Naive thymus-derived CD8-positive, alpha-beta T cell (primary cell): Measurements from ENCODE around the gene HBA1. TPM values are rescaled to one million over a fixed set of nuclear protein-coding genes. Genes with fewer than 3 reads are reported as not detected.

Experiments used
- ATAC-seq, 2 donors: fragments of 150-1000 bp; cut with Tn5 transposase in 1 of 2; sonication (Bioruptor Pico), chemical (Tn5 transposase) in 1 of 2; 1 replicate in 1 of 2; 2 replicates in 1 of 2; pipeline ENCODE4 v1.10.0; 2021; ENCODE audit warnings: mild to moderate bottlenecking in 2 of 2, moderate library complexity in 2 of 2
- POLR2A ChIA-PET: fragments of 350-600 bp; sonication (Branson Sonifier 250); formaldehyde crosslinking; loops from one replicate; lab custom pipeline; 2021; ENCODE audit warnings: antibody characterized with exemption; lab: Charles Lee
- DNase-seq, 10 donors: peaks; one replicate each; pipeline versions ENCODE4 v3.0.0 to v3.0.0-alpha.2; 2020 to 2022
- H3K27ac Mint-ChIP-seq, 10 donors: one replicate each; pipeline ENCODE4 v1.8.0; 2020 to 2022; ENCODE audit warnings: mild to moderate bottlenecking in 10 of 10, mixed read lengths in 10 of 10, moderate library complexity in 4 of 10, inconsistent platforms in 1 of 10
- H3K27me3 Mint-ChIP-seq, 5 donors: one replicate each; pipeline ENCODE4 v1.8.0; 2021 to 2022; ENCODE audit warnings: mixed read lengths in 5 of 5
- H3K36me3 Mint-ChIP-seq, 3 donors: one replicate each; pipeline ENCODE4 v1.8.0; 2020 to 2022; ENCODE audit warnings: mixed read lengths in 3 of 3, mild to moderate bottlenecking in 2 of 3, inconsistent platforms in 1 of 3
- H3K4me1 Mint-ChIP-seq, 4 donors: one replicate each; pipeline ENCODE4 v1.8.0; 2021 to 2022; ENCODE audit warnings: mixed read lengths in 4 of 4
- H3K4me3 Mint-ChIP-seq, 10 donors: one replicate each; pipeline ENCODE4 v1.8.0; 2020 to 2022; ENCODE audit warnings: mild to moderate bottlenecking in 10 of 10, mixed read lengths in 10 of 10, moderate library complexity in 6 of 10, inconsistent platforms in 1 of 10
- H3K9me3 Mint-ChIP-seq, 9 donors: one replicate each; pipeline ENCODE4 v1.8.0; 2020 to 2022; ENCODE audit warnings: mixed read lengths in 9 of 9, mild to moderate bottlenecking in 3 of 9, inconsistent platforms in 1 of 9, moderate library complexity in 1 of 9
- polyA plus RNA-seq, 3 donors: library from polyadenylated mRNA; unstranded; fragments of 300-500 nt; fragmentation: Illumina TruSeq; gene quantifications; one replicate each; pipeline ENCODE4 v1.2.3, GENCODE V29; 2021
- total RNA-seq, 8 experiments: library from RNA in 2 of 8; stranded (reverse) in 2 of 8; gene quantifications; one replicate each; pipeline ENCODE4 v1.2.3 and lab custom pipeline; 2021 to 2026

HBA1 gene
- total and polyA plus RNA-seq, 5 experiments from 2014 or later, result 1.7 TPM; not detected in 4

GRCh38 chr16:180681-181564 is 4.4 kb downstream of the HBA1 start:
- Mint-ChIP-seq H3K27ac (no peak overlapping the region), H3K36me3 (peaks cover 0 to 7% (median 0%) of the 10 kb centered on the region in 3 donors), H3K4me3 (peak overlapping the region; percentile 33 to 61 (median 51)), H3K4me1 (peaks cover 0 to 10% (median 3%) of the 10 kb centered on the region in 4 donors), H3K27me3 (peaks cover 5 to 19% (median 10%) of the 10 kb centered on the region in 5 donors), H3K9me3 (no peaks in the 10 kb centered on the region)
- ATAC-seq (peak; percentile 82 to 87), DNase-seq (peak; percentile 72 to 91 (median 87))
- POLR2A ChIA-PET, result interaction anchor here (0.5 to 1.6 kb wide), 4 partner anchors 13 to 173 kb away, joined by 4 to 6 read pairs (median 4); partner anchors contain the start of gene NPRL3

- DNase-seq (no peak), ATAC-seq (no peak)
- H3K36me3 Mint-ChIP-seq, result peaks cover 0 to 7% (median 0%) of the 10 kb centered on the region in 3 donors
- H3K4me1 Mint-ChIP-seq, result peaks cover 0 to 10% (median 3%) of the 10 kb centered on the region in 4 donors
- POLR2A ChIA-PET, result interaction anchor here (0.5 to 1.6 kb wide), 7 partner anchors 13 to 1134 kb away, joined by 3 to 7 read pairs (median 4); no protein-coding TSS in a partner anchor
- peaks cover 5 to 19% (median 10%) of the 10 kb centered on the region in 5 donors for H3K27me3 Mint-ChIP-seq
- peak overlapping the region in 3 of 10 donors; percentile 54 to 59 (median 57) for H3K4me3 Mint-ChIP-seq
- no peaks in the 10 kb centered on the region for H3K9me3 Mint-ChIP-seq
- H3K27ac Mint-ChIP-seq, result peak overlapping the region in 2 of 10 donors; percentile 62 to 75
These were observed 5.1 kb downstream of the HBA1 start for GRCh38 chr16:181565-182021.

- Mint-ChIP-seq H3K36me3 (peaks cover 0 to 12% (median 0%) of the 10 kb centered on the region in 3 donors), H3K27ac (peak overlapping the region in 2 of 10 donors; percentile 14 to 44), H3K27me3 (peaks cover 0 to 12% (median 3%) of the 10 kb centered on the region in 5 donors), H3K4me3 (no peak overlapping the region), H3K9me3 (no peaks in the 10 kb centered on the region), H3K4me1 (peaks cover 0 to 5% (median 3%) of the 10 kb centered on the region in 4 donors)
- POLR2A ChIA-PET, result interaction anchor here (1.0 kb wide), 1 partner anchor 81 kb away, joined by 3 read pairs; no protein-coding TSS in a partner anchor
- DNase-seq (no peak), ATAC-seq (no peak)
These were observed 6.5 kb downstream of the HBA1 start for GRCh38 chr16:183005-183404.

DNA sequence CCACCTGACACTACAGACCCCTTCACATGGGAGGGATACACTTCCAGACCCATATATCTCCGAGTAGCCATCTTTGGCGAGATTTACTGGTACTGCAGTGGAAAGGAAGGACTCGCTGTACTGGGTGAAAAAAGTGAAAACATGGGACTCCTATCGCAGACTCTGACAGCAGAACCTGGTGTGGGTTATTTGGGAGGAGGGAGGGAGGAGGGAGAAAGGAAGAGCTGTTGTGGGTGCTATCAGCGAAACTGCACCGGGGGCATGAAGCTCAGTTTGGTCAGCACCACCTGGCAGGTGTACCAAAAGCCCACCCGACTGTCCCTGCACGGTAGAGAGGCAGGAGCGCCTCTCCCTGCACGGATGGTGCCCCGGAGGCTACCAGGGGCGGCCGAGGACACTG is 8.7 kb downstream of the HBA1 start:
- H3K27ac Mint-ChIP-seq, result peak overlapping the region in 2 of 10 donors; percentile 31 to 37

GRCh38 chr16:185691-186090 is 9.2 kb downstream of the HBA1 start:
- H3K27ac Mint-ChIP-seq, result peak overlapping the region in 2 of 10 donors; percentile 46 to 76
- no peak for DNase-seq

More for the DNA sequence above, 8.7 kb downstream of the HBA1 start:
- DNase-seq, result no peak
- peaks cover 0 to 9% (median 7%) of the 10 kb centered on the region in 4 donors for H3K4me1 Mint-ChIP-seq
- H3K9me3 Mint-ChIP-seq, result no peaks in the 10 kb centered on the region
- H3K27me3 Mint-ChIP-seq, result no peaks in the 10 kb centered on the region
- POLR2A ChIA-PET, result no interaction called here
- peaks cover 0 to 31% (median 6%) of the 10 kb centered on the region in 3 donors for H3K36me3 Mint-ChIP-seq
- no peak for ATAC-seq
- H3K4me3 Mint-ChIP-seq, result no peak overlapping the region

DNA sequence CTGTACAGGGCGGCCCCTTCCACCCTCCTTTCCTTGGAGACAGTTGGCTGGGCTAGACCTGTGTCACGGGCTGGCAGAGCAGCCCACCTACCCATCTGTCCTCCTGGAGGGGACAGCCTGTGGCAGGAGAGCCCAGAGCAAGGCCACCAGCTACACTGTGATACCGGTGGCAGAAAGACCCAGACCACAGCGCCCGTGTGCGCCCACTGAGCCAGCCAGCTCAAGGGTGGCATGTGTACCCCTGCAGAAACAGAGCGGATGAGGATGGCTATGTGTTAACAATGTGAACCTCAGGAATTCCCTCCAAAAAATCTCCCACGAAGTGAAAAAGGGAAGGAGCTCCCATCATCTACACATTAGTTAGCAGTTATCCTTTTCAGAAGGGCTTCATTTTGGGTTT is 10.8 kb downstream of the HBA1 start:
- H3K4me3 Mint-ChIP-seq, result no peak overlapping the region
- ATAC-seq (no peak), DNase-seq (no peak)
- peaks cover 0 to 53% (median 8%) of the 10 kb centered on the region in 3 donors for H3K36me3 Mint-ChIP-seq
- POLR2A ChIA-PET, result no interaction called here
- H3K4me1 Mint-ChIP-seq, result peaks cover 0 to 9% (median 9%) of the 10 kb centered on the region in 4 donors
- peak overlapping the region in 1 of 10 donors; percentile 56 for H3K27ac Mint-ChIP-seq
- H3K27me3 Mint-ChIP-seq, result no peaks in the 10 kb centered on the region
- H3K9me3 Mint-ChIP-seq, result no peaks in the 10 kb centered on the region

More at GRCh38 chr16:185691-186090, 9.2 kb downstream of the HBA1 start:
- H3K27me3 Mint-ChIP-seq, result no peaks in the 10 kb centered on the region
- H3K36me3 Mint-ChIP-seq, result peaks cover 0 to 36% (median 6%) of the 10 kb centered on the region in 3 donors
- no peak overlapping the region for H3K4me3 Mint-ChIP-seq
- no peaks in the 10 kb centered on the region for H3K9me3 Mint-ChIP-seq
- no peak for ATAC-seq
- POLR2A ChIA-PET, result no interaction called here
- peaks cover 0 to 9% (median 7%) of the 10 kb centered on the region in 4 donors for H3K4me1 Mint-ChIP-seq

DNA sequence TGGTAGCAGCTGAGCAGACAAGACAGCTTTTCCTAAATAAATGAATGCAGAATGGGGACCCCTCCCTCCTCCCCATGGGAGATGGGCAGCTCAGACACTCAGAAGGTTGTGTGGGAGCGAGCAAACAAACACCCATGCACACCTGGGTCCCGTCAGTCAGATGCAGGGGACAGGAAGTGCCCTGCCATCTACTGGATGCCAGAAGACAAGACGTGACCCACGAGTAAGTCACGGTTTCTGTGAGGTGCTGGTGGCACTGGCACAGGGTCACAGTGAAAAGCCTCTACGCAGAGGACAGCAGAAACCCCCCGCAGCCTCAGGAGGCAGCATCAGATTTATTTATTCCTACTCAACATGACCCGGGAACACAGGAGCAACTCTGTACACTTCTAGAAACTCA is 12.2 kb downstream of the HBA1 start:
- peaks cover 0 to 65% (median 12%) of the 10 kb centered on the region in 3 donors for H3K36me3 Mint-ChIP-seq
- POLR2A ChIA-PET, result no interaction called here
- H3K9me3 Mint-ChIP-seq, result no peaks in the 10 kb centered on the region
- no peak overlapping the region for H3K4me3 Mint-ChIP-seq
- H3K27ac Mint-ChIP-seq, result peak overlapping the region in 5 of 10 donors; percentile 48 to 84 (median 79)
- no peaks in the 10 kb centered on the region for H3K27me3 Mint-ChIP-seq
- H3K4me1 Mint-ChIP-seq, result peaks cover 0 to 10% (median 9%) of the 10 kb centered on the region in 4 donors
- ATAC-seq, result peak; percentile 84 to 94
- DNase-seq, result peak in 6 of 10 donors; percentile 11 to 68 (median 34)

GRCh38 chr16:189604-190186 is 13.2 kb downstream of the HBA1 start:
- peak overlapping the region in 1 of 10 donors; percentile 58 for H3K4me3 Mint-ChIP-seq
- H3K9me3 Mint-ChIP-seq, result no peaks in the 10 kb centered on the region
- H3K27me3 Mint-ChIP-seq, result no peaks in the 10 kb centered on the region
- H3K27ac Mint-ChIP-seq, result peak overlapping the region in 4 of 10 donors; percentile 11 to 67 (median 35)
- POLR2A ChIA-PET, result no interaction called here
- peaks cover 0 to 10% (median 9%) of the 10 kb centered on the region in 4 donors for H3K4me1 Mint-ChIP-seq
- H3K36me3 Mint-ChIP-seq, result peaks cover 0 to 75% (median 14%) of the 10 kb centered on the region in 3 donors
- ATAC-seq (no peak), DNase-seq (no peak)

GRCh38 chr16:191831-192230 is 15.4 kb downstream of the HBA1 start:
- Mint-ChIP-seq H3K9me3 (no peaks in the 10 kb centered on the region), H3K36me3 (peaks cover 0 to 87% (median 17%) of the 10 kb centered on the region in 3 donors), H3K4me3 (no peak overlapping the region), H3K27ac (peak overlapping the region in 2 of 10 donors; percentile 38 to 70), H3K4me1 (peaks cover 0 to 12% (median 8%) of the 10 kb centered on the region in 4 donors), H3K27me3 (no peaks in the 10 kb centered on the region)
- ATAC-seq, result no peak
- DNase-seq, result no peak
- POLR2A ChIA-PET, result interaction anchor here (1.2 kb wide), 1 partner anchor 9 kb away, joined by 3 read pairs; no protein-coding TSS in a partner anchor

GRCh38 chr16:192686-193085 is 16.2 kb downstream of the HBA1 start:
- Mint-ChIP-seq H3K27ac (peak overlapping the region in 3 of 10 donors; percentile 55 to 87 (median 70)), H3K9me3 (no peaks in the 10 kb centered on the region), H3K4me1 (peaks cover 0 to 12% (median 8%) of the 10 kb centered on the region in 4 donors), H3K36me3 (peaks cover 0 to 90% (median 17%) of the 10 kb centered on the region in 3 donors), H3K4me3 (no peak overlapping the region), H3K27me3 (no peaks in the 10 kb centered on the region)
- no peak for ATAC-seq
- POLR2A ChIA-PET, result interaction anchor here (0.7 kb wide), 1 partner anchor 481 kb away, joined by 6 read pairs; no protein-coding TSS in a partner anchor
- no peak for DNase-seq

- ATAC-seq (no peak), DNase-seq (no peak)
- POLR2A ChIA-PET, result interaction anchor here (2.1 kb wide), 1 partner anchor 12 kb away, joined by 5 read pairs; no protein-coding TSS in a partner anchor
- Mint-ChIP-seq H3K27ac (peak overlapping the region in 1 of 10 donors; percentile 70), H3K27me3 (no peaks in the 10 kb centered on the region), H3K4me1 (peaks cover 0 to 11% (median 8%) of the 10 kb centered on the region in 4 donors), H3K4me3 (no peak overlapping the region), H3K9me3 (no peaks in the 10 kb centered on the region), H3K36me3 (peaks cover 0 to 92% (median 19%) of the 10 kb centered on the region in 3 donors)
These were observed 17.0 kb downstream of the HBA1 start for GRCh38 chr16:193441-193840.

DNA sequence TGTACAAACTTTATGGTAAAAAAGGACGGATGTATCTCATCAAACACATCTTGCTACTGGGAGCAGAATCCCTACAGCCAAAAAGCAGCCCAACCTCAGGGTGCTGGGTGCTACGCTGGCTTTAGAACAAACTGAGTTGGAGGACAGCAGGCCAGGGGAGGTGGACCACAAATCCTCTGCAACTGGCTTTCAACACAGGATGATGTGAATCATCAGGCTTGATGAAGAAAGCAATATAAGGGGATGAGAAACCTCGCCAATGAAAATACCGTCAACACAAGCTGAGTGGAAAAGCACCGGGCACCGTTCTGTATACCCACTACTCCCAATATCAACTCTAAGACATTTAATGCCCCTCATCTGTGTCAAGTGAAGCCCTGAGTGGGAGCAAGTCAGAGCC is 18.0 kb downstream of the HBA1 start:
- DNase-seq (no peak), ATAC-seq (no peak)
- H3K27ac Mint-ChIP-seq, result no peak overlapping the region
- POLR2A ChIA-PET, result interaction anchor here (2.1 kb wide), 1 partner anchor 13 kb away, joined by 5 read pairs; no protein-coding TSS in a partner anchor
- peaks cover 0 to 6% (median under 1%) of the 10 kb centered on the region in 4 donors for H3K4me1 Mint-ChIP-seq
- no peak overlapping the region for H3K4me3 Mint-ChIP-seq
- H3K9me3 Mint-ChIP-seq, result no peaks in the 10 kb centered on the region
- peaks cover 0 to 92% (median 15%) of the 10 kb centered on the region in 3 donors for H3K36me3 Mint-ChIP-seq
- H3K27me3 Mint-ChIP-seq, result no peaks in the 10 kb centered on the region
